HCT116 (cell line): ENCODE data around the gene UBE2S. TPM values are rescaled to one million over a fixed set of nuclear protein-coding genes. Genes with fewer than 3 reads are reported as not detected.
A peak's percentile ranks its signal among the peaks of the same experiment; 100 is the strongest.

ENCODE experiments used
- ATAC-seq: fragments of 200-7000 bp; cut with Tn5 transposase; 2 replicates; pipeline ENCODE4 v1.9.1; 2020; ENCODE audit warnings: mild to moderate bottlenecking, moderate library complexity
- BruUV-seq: library from RNA; stranded (reverse); fragments of 400-500 nt; replicated peaks from 2 replicates; lab custom pipeline; 2021; lab: Mats Ljungman, UMichigan
- CTCF ChIA-PET: fragments of 300-600 bp; sonication (Branson Sonifier 250); formaldehyde crosslinking; loops from one replicate; lab custom pipeline; 2021; ENCODE audit warnings: antibody characterized with exemption; lab: Charles Lee
- POLR2A ChIA-PET: fragments of 300-600, 350-600 bp; sonication (Branson Sonifier 250); formaldehyde crosslinking; loops from one replicate; lab custom pipeline; 2021; ENCODE audit warnings: antibody characterized with exemption; lab: Charles Lee
- RAD21 ChIA-PET, 2 experiments: fragments of 300-600 bp; sonication (Branson Sonifier 250); formaldehyde crosslinking; loops; one replicate each; lab custom pipeline; 2023; ENCODE audit warnings: low total read pairs in 2 of 2; ENCODE audit not compliant: uncharacterized antibody in 2 of 2, unreplicated experiment in 2 of 2, low non-redundant PET in 1 of 2; lab: Charles Lee
- DNase-seq: peaks from one replicate; pipeline ENCODE4 v3.0.0-alpha.2; 2010; ENCODE audit warnings: low read depth, low spot score
- H2AFZ ChIP-seq: fragments of 200-600 bp; shearing (Covaris generic), sonication (generic); 2 replicates; pipeline ENCODE4 v1.6.1; 2017; ENCODE audit warnings: low read depth, mixed run types, mixed read lengths, antibody characterized with exemption, low read length; ENCODE audit not compliant: poor library complexity, severe bottlenecking
- H3K27ac ChIP-seq: 2 replicates; pipeline ENCODE4 v1.5.1; 2012; ENCODE audit warnings: low read depth, low read length
- H3K27me3 ChIP-seq: fragments of 200-600 bp; sonication (generic); 2 replicates; pipeline ENCODE4 v1.6.1; 2016; ENCODE audit warnings: mixed run types, low read length, mixed read lengths; ENCODE audit not compliant: insufficient read depth
- H3K36me3 ChIP-seq, 2 experiments: fragments of 200-500 bp in 1 of 2; fragments of 200-600 bp in 1 of 2; sonication (Bioruptor generic) in 1 of 2; sonication (generic) in 1 of 2; 2 replicates each; pipeline versions ENCODE4 v1.5.1 to v1.6.1; 2014 to 2016; ENCODE audit warnings: low read length in 2 of 2, inconsistent platforms in 1 of 2, mixed read lengths in 1 of 2, mixed run types in 1 of 2; ENCODE audit not compliant: insufficient read depth in 2 of 2, control insufficient read depth in 1 of 2
- H3K4me1 ChIP-seq, 2 experiments: fragments of 200-600 bp in 1 of 2; sonication (generic) in 1 of 2; 2 replicates each; pipeline versions ENCODE4 v1.5.1 to v1.6.1; 2012 to 2017; ENCODE audit warnings: low read length in 2 of 2, inconsistent platforms in 1 of 2, mild to moderate bottlenecking in 1 of 2, mixed read lengths in 1 of 2, mixed run types in 1 of 2, moderate library complexity in 1 of 2; ENCODE audit not compliant: insufficient read depth in 2 of 2, control insufficient read depth in 1 of 2
- H3K4me2 ChIP-seq: fragments of 200-600 bp; sonication (generic); 2 replicates; pipeline ENCODE4 v1.6.1; 2017; ENCODE audit warnings: mixed run types, low read length, mixed read lengths
- H3K4me3 ChIP-seq, 2 experiments: fragments of 200-600 bp in 1 of 2; sonication (generic) in 1 of 2; replicated peaks in 1 of 2; 2 replicates each; pipeline ENCODE4 v1.5.1; 2011 to 2016; ENCODE audit warnings: low read length in 2 of 2, control low read depth in 1 of 2, low read depth in 1 of 2, mild to moderate bottlenecking in 1 of 2, mixed read lengths in 1 of 2, mixed run types in 1 of 2
- H3K79me2 ChIP-seq: fragments of 200-600 bp; sonication (generic); 2 replicates; pipeline ENCODE4 v1.6.1; 2017; ENCODE audit warnings: mild to moderate bottlenecking, mixed run types, low read length, moderate library complexity, mixed read lengths; ENCODE audit not compliant: insufficient read depth
- H3K9ac ChIP-seq: fragments of 200-600 bp; sonication (generic); 2 replicates; pipeline ENCODE4 v1.6.1; 2016; ENCODE audit warnings: low read length, mixed read lengths
- H3K9me2 ChIP-seq: fragments of 200-600 bp; sonication (generic), shearing (Covaris generic); 2 replicates; pipeline ENCODE4 v1.6.1; 2017; ENCODE audit warnings: mixed run types, mild to moderate bottlenecking, moderate library complexity; ENCODE audit not compliant: insufficient read depth
- H3K9me3 ChIP-seq, 2 experiments: fragments of 200-500 bp in 1 of 2; fragments of 200-600 bp in 1 of 2; sonication (Bioruptor generic) in 1 of 2; sonication (generic) in 1 of 2; 2 replicates each; pipeline ENCODE4 v1.6.1; 2014 to 2017; ENCODE audit warnings: low read length in 2 of 2, mixed read lengths in 2 of 2, inconsistent platforms in 1 of 2, low read depth in 1 of 2, mild to moderate bottlenecking in 1 of 2, mixed run types in 1 of 2, moderate library complexity in 1 of 2; ENCODE audit not compliant: control insufficient read depth in 1 of 2, insufficient read depth in 1 of 2
- H4K20me1 ChIP-seq: fragments of 200-600 bp; sonication (generic), shearing (Covaris generic); 2 replicates; pipeline ENCODE4 v1.6.1; 2017; ENCODE audit warnings: mixed run types, mild to moderate bottlenecking, moderate library complexity; ENCODE audit not compliant: insufficient read depth
- CEBPB ChIP-seq: IDR thresholded peaks from 2 replicates; pipeline ENCODE4 v1.6.1; 2012; ENCODE audit warnings: low read depth
- ELF1 ChIP-seq: IDR thresholded peaks from 2 replicates; pipeline ENCODE4 v1.6.1; 2012; ENCODE audit warnings: low read depth, borderline replicate concordance
- EZH2phosphoT487 ChIP-seq: fragments of 200-600 bp; IDR thresholded peaks from 2 replicates; pipeline ENCODE4 v1.6.1; 2018; ENCODE audit warnings: antibody characterized with exemption, borderline replicate concordance
- JUND ChIP-seq: IDR thresholded peaks from 2 replicates; pipeline ENCODE4 v1.6.1; 2012
- POLR2AphosphoS5 ChIP-seq: IDR thresholded peaks from 2 replicates; pipeline ENCODE4 v1.6.1; 2011; ENCODE audit warnings: mild to moderate bottlenecking, low read depth, low read length, moderate library complexity
- SIN3A ChIP-seq: IDR thresholded peaks from 2 replicates; pipeline ENCODE4 v1.6.1; 2012; ENCODE audit warnings: low read depth
- SP1 ChIP-seq: IDR thresholded peaks from 2 replicates; pipeline ENCODE4 v1.6.1; 2012; ENCODE audit warnings: low read depth
- SRF ChIP-seq: IDR thresholded peaks from 2 replicates; pipeline ENCODE4 v1.6.1; 2012; ENCODE audit warnings: low read depth
- ZFX ChIP-seq: fragments of 450-650 bp; IDR thresholded peaks from 2 replicates; pipeline ENCODE4 v1.6.1; 2017
- ZNF274 ChIP-seq: fragments of 200-500 bp; sonication (Bioruptor generic); IDR thresholded peaks from 2 replicates; pipeline ENCODE4 v1.6.1; 2014; ENCODE audit warnings: mild to moderate bottlenecking, low read depth, low read length, inconsistent platforms
- intact Hi-C: fragments of 100-400 bp; cut with micrococcal nuclease; formaldehyde crosslinking; loops from 2 replicates; pipeline ENCODE4 v1.10.0; 2022
- total RNA-seq: library from RNA; stranded (reverse); gene quantifications from one replicate; pipeline ENCODE4 v1.2.1, GENCODE V29; 2021; ENCODE audit not compliant: unreplicated experiment
- TF ChIP-seq, protein P1 (sequence below): IDR thresholded peaks from 2 replicates; pipeline ENCODE4 v1.6.1; 2011; ENCODE audit warnings: mild to moderate bottlenecking, low read length, moderate library complexity; ENCODE audit not compliant: insufficient replicate concordance; ENCODE audit errors: extremely low read depth
- TF ChIP-seq, protein P2 (sequence below): IDR thresholded peaks from 2 replicates; pipeline ENCODE4 v1.6.1; 2012

The UBE2S gene
- total RNA-seq, 1 experiment from 2014 or later: 515 TPM

- Histone ChIP-seq H3K9ac (no peak overlapping the region), H3K79me2 (no peaks in the 10 kb centered on the region), H3K36me3 (no peaks in the 10 kb centered on the region; a peak in 1 of 4 replicates), H4K20me1 (no peaks in the 10 kb centered on the region), H3K27me3 (no peaks in the 10 kb centered on the region), H3K9me3 (no peaks in the 10 kb centered on the region), H3K27ac (no peak overlapping the region), H3K4me3 (no peak overlapping the region), H3K4me2 (no peak overlapping the region), H3K4me1 (peaks cover 0 to 5% of the 10 kb centered on the region in 2 experiments; a peak in 2 of 4 replicates), H3K9me2 (no peaks in the 10 kb centered on the region), H2AFZ (no peak overlapping the region)
- RAD21 ChIA-PET: no interaction called here
- peak; percentile 89 for ATAC-seq
- no peak for DNase-seq
- POLR2A ChIA-PET: interaction anchor here (1.4 kb wide), 1 partner anchor 45 kb away, joined by 5 read pairs; the partner anchor contains the start of gene UBE2S
- intact Hi-C loops: no loop called here
- CTCF ChIA-PET: interaction anchor here (1.1 kb wide), 1 partner anchor 9 kb away, joined by 3 read pairs; the partner anchor contains the start of gene ISOC2
- TF ChIP-seq SP1 (peak; percentile 63), SIN3A (no peak)
- TF ChIP-seq, protein P1, sequence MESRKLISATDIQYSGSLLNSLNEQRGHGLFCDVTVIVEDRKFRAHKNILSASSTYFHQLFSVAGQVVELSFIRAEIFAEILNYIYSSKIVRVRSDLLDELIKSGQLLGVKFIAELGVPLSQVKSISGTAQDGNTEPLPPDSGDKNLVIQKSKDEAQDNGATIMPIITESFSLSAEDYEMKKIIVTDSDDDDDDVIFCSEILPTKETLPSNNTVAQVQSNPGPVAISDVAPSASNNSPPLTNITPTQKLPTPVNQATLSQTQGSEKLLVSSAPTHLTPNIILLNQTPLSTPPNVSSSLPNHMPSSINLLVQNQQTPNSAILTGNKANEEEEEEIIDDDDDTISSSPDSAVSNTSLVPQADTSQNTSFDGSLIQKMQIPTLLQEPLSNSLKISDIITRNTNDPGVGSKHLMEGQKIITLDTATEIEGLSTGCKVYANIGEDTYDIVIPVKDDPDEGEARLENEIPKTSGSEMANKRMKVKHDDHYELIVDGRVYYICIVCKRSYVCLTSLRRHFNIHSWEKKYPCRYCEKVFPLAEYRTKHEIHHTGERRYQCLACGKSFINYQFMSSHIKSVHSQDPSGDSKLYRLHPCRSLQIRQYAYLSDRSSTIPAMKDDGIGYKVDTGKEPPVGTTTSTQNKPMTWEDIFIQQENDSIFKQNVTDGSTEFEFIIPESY: no peak
- BruUV-seq: no TSS peak
Measured at GRCh38 chr19:55452749-55453346, 45.3 kb upstream of the UBE2S start.

DNA sequence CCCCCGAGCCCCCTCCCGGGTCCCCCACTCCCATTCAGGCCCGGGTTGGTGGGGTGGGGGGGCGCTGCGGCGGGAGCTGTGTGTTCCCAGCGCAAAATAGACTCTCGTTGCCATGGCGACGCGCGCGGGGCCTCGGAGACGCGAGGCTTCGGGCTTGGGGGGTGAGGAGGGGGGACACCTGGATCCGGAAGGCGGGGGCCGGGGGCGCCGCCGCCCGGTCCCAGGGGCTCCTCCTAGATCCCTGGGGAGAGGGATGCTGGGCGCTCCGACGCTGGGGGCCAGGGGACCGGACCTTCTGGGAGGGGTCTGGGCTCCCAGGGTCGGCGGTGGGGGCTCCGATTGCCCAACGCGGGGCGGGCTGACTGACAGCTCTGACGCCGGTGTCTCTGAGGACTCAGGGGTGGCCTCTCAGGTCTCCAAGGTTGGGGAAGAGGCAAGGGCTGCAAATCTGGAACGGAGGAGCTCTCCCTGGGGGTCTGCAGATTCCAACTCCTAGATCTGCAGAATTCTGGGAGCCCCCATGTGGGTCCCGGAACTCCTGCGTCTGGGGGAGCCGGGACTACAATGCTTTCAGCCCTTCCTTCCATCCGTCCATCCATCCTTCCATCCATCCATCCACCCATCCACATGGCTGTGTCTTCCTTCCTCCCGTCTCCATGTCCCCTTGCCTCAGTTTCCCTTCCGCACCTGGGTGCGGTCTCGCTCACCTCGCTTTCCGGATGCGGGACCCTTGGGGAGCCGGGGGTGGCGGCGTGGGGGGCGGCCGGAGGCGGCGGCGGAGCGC lies 44.6 kb upstream of the UBE2S start:
- no peak overlapping the region for H3K4me3 ChIP-seq
- ChIA-PET CTCF (no interaction called here), POLR2A (interaction anchor here (1.4 kb wide), 1 partner anchor 45 kb away, joined by 5 read pairs; the partner anchor contains the start of gene UBE2S), RAD21 (no interaction called here)
- H3K36me3 ChIP-seq: no peaks in the 10 kb centered on the region; a peak in 1 of 4 replicates
- no peak overlapping the region for H3K27ac ChIP-seq
- H3K9me2 ChIP-seq: no peaks in the 10 kb centered on the region
- ATAC-seq (no peak), DNase-seq (no peak)
- no peaks in the 10 kb centered on the region for H3K79me2 ChIP-seq
- H2AFZ ChIP-seq: no peak overlapping the region
- TF ChIP-seq SP1: no peak
- TF ChIP-seq ZNF274: no peak
- no peak for TF ChIP-seq POLR2AphosphoS5
- TF ChIP-seq, protein P1: no peak
- TF ChIP-seq JUND: no peak
- no peak for TF ChIP-seq ZFX
- TF ChIP-seq ELF1: no peak
- TF ChIP-seq, protein P2, sequence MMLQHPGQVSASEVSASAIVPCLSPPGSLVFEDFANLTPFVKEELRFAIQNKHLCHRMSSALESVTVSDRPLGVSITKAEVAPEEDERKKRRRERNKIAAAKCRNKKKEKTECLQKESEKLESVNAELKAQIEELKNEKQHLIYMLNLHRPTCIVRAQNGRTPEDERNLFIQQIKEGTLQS: no peak
- no peak for TF ChIP-seq EZH2phosphoT487
- no peak for TF ChIP-seq CEBPB
- no peak for TF ChIP-seq SRF
- peaks cover 0 to 5% of the 10 kb centered on the region in 2 experiments; a peak in 2 of 4 replicates for H3K4me1 ChIP-seq
- no peak overlapping the region for H3K9ac ChIP-seq
- H3K4me2 ChIP-seq: no peak overlapping the region
- no peaks in the 10 kb centered on the region for H4K20me1 ChIP-seq
- BruUV-seq: no TSS peak
- intact Hi-C loops: no loop called here
- no peaks in the 10 kb centered on the region for H3K27me3 ChIP-seq
- H3K9me3 ChIP-seq: no peaks in the 10 kb centered on the region
